ENCODE data around the gene CYB5RL.

DNA sequence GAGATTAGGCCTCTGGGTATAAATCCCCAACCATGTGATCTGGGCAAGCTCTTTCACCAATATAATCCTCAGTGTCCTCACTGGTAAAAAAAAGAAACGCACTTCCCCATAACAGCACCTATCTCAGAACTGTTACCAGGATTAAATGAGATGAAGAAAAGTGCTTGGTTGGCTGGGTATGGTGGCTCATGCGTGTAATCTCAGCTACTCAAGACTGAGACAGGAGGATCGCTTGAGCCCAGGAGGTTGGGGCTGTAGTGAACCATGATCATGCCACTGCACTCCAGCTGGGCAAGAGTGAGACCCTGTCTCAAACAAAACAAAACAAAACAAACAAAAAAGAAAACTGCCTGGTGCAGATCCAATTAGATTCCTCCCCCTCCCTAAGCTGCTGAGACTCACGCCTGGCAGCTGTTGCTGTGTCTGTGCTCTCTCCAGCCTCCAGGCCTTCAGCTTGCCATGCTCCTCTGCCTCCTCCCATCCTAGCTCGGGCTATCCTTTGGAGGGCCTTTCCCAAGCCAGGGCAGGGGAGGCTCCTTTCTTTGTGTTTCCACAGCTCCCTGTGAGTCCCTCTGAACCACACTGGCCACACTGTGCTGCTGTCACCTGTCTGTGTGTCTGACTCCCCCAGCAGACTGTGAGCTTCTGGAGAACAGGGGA lies 19.0 kb downstream of the CYB5RL start:
- TF ChIP-seq CTCF (IDR thresholded peaks at IDR 0.05) = no peak
- no peak for TF ChIP-seq TEAD4 (IDR thresholded peaks at IDR 0.05; ENCODE audit: borderline replicate concordance, insufficient read depth)
- no peak for TF ChIP-seq EZH2phosphoT487 (IDR thresholded peaks at IDR 0.05; ENCODE audit: borderline replicate concordance, low read depth)
- TF ChIP-seq CHD2 (IDR thresholded peaks at IDR 0.05; ENCODE audit: low read length, partially characterized antibody) = no peak

All from SK-N-SH (cell line).